ENCODE data around the gene RUNDC3A.

Gene RUNDC3A

DNA sequence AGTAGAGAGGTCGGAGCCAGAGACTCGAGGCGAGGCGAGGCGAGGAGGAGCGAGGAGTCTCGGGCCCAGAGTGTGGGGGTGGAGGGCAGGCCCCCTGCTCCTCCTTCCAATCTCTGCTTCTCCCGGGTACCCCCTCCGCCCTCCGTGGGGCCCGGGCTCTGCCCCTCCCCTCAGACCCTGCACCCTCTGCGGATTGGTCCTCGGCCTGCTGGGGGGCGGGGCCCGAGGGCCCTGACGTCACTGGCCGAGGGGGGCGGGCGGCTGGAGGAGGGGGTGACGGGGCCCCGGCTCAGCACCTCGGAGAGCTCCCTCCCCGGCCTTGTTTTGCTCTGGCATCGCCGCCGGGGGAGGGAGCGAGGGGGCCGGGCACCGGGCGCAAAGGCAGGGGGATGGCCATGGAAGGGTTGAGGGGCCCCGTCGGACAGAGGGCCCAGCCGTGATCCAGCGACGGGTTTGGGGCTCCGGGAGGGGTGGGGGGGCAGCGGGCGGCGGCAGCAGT, at the start of gene RUNDC3A:
Gene RUNDC3A (plus strand): TSS at position 282 of the 499 bp plus-strand sequence. CDS start 232 bp downstream, outside the sequence.
- peak; percentile 72 for DNase-seq (ENCODE audit: low read depth)

GRCh38 chr17:44258811-44259351, 49.5 kb upstream of the RUNDC3A start:
- DNase-seq (ENCODE audit: low read depth), result no peak

GRCh38 chr17:44260296-44260695, 48.1 kb upstream of the RUNDC3A start:
- DNase-seq (ENCODE audit: low read depth), result no peak

- DNase-seq (ENCODE audit: low read depth), result no peak
These were observed 45.7 kb upstream of the RUNDC3A start for GRCh38 chr17:44262654-44263225.

DNA sequence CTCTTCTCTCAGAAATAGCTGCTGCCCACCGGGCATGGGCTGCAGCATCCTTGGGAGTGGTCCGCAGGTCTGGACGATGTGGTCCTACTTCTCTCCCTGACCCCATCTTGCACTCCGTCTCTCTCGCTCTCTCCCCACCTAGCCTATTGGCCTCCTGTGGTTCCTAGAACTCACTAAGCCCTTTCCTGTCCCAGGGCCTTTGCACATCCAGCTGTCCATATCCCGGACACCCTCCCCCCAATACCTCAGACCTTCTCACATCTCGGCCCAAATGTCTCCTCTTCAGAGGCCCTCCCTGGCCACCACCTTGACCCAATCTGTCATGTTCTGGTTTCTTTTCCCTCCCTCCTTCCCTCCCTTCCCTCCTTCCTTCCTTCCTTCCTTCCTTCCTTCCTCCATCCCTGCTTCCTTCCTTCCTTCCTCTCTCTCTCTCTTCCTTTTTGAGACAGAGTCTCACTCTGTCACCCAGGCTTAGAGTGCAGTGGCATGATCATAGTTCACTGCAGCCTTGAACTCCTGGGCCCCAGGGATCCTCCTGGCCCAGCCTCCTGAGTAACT, 45.0 kb upstream of the RUNDC3A start:
- DNase-seq (ENCODE audit: low read depth), result no peak

- no peak for DNase-seq (ENCODE audit: low read depth)
These were observed 41.8 kb upstream of the RUNDC3A start for GRCh38 chr17:44266402-44267164.

GRCh38 chr17:44267165-44267455, 41.3 kb upstream of the RUNDC3A start:
- DNase-seq (ENCODE audit: low read depth), result no peak

GRCh38 chr17:44267818-44268490, 40.4 kb upstream of the RUNDC3A start, which contains the start of gene SLC4A1:
Gene SLC4A1, minus strand, starts transcription at chr17:44268135. Its CDS starts 5,269 bp downstream, at chr17:44262866.
- DNase-seq (ENCODE audit: low read depth), result no peak

GRCh38 chr17:44268709-44269534, 39.5 kb upstream of the RUNDC3A start:
- DNase-seq (ENCODE audit: low read depth), result no peak

DNA sequence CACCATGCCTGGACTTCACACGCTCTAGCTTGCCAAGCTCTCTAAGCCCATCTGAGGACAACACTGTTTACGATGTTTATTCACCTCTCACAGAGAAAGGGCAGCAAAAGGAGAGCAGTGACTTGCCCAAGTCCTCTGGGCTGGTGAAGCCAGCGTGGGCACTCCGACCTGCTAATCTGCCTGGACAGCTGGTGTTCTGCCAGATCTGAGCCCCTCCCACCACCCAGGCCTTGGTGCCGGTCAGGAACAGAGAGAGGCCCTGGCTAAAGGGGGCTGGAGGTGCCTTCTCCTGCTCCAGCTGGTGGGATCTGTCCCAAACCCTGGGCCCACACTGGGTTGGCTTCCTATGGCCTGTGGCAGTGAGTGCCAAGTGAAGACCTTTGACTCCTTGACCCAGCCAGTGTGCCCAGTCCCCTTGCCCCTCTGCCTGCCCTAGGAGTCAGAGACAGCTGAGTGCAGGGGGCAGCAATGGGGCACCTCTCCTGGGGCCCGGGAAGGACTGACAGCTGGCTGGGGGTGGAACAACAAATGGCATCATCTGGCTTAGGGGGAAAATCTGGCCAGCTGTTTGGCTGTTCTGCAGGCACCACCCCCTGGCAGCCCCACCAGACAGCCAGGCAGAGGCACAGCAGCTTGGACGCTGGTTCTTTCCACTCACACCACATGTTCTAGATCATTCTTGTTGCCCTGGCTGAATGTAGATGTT, 38.7 kb upstream of the RUNDC3A start:
- no peak for DNase-seq (ENCODE audit: low read depth)

GRCh38 chr17:44272321-44272951, 36.0 kb upstream of the RUNDC3A start:
- DNase-seq (ENCODE audit: low read depth), result no peak

- no peak for DNase-seq (ENCODE audit: low read depth)
These were observed 35.4 kb upstream of the RUNDC3A start for GRCh38 chr17:44272954-44273353.

DNA sequence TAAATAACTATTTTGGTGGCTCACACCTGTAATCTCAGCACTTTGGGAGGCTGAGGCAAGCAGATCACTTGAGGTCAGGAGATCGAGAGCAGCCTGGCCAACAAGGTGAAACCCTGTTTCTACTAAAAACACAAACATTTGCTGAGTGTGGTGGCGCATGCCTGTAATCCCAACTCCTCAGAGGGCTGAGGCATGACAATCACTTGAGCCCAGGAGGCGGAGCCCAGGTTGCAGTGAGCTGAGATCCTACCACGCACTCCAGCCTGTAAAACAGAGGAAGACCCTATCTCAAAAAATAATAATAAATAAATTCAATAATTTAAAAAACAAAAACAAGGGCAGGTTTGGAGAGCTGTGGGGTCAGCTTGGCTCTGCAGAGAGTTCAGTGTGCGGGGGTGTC, 34.8 kb upstream of the RUNDC3A start:
- no peak for DNase-seq (ENCODE audit: low read depth)

GRCh38 chr17:44277976-44278375, 30.4 kb upstream of the RUNDC3A start:
- DNase-seq (ENCODE audit: low read depth), result no peak

- DNase-seq (ENCODE audit: low read depth), result no peak
These were observed 29.1 kb upstream of the RUNDC3A start for GRCh38 chr17:44279346-44279665.

GRCh38 chr17:44279666-44280391, 28.6 kb upstream of the RUNDC3A start:
- DNase-seq (ENCODE audit: low read depth), result no peak

- no peak for DNase-seq (ENCODE audit: low read depth)
These were observed 27.9 kb upstream of the RUNDC3A start for GRCh38 chr17:44280392-44280937.

GRCh38 chr17:44281570-44281969, 26.8 kb upstream of the RUNDC3A start:
- DNase-seq (ENCODE audit: low read depth), result no peak

GRCh38 chr17:44282264-44282663, 26.1 kb upstream of the RUNDC3A start:
- DNase-seq (ENCODE audit: low read depth), result no peak

Data from stimulated activated CD8-positive, alpha-beta memory T cell treated with anti-CD3 and anti-CD28 coated beads, Interleukin-12 subunit alpha, Interleukin-12 subunit beta, amount 100 ng/mL, for 1 hour (primary cell).